Measurements from ENCODE around the gene CELF2.
"Not testable (repeated sequence)": the region's sequence is repeated elsewhere in the genome, so short reads cannot be mapped to it uniquely, and the experiment has no call there.

The CELF2 gene

DNA sequence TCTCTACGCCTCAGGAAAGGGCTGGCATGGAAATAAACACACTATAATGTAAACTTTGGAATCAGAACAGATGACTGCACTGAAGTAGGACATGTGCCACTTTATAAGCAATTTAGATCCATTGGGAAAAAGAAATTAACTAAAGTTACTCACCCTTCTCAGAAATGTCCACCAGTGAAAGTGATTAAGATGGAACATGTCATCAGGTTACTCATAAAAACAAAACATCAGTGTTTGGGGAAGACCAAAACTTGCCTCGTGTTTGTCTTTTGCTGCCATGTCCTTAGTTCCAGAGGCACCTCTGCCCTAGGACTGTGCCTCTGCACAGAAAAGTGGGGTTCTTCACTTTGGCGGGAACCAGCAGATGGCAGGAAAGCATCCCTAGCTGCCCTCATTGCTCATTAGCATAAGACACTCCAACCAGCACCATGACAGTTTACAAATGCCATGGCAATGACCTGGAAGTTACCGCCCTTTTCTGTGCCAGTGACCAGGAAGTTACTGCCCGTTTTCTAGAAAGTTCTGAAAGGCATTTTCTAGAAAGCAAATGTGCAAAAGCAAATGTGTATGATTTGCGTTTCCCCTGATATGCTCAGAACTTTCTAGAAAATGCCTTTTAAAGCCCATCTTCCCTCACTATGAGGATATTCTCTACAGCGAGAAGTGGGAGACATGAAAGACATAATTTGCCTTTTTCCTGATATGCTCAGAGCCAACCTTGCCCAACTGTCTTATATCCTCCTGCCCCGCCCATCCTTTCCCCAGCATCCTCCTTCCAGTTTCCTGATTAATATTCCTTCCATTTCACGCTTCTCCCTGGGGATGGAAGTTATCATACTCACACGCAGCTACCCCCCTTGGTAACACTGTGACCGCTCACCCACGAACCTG, 335.6 kb downstream of the CELF2 start:
- H3K27ac ChIP-seq (ENCODE audit: low read length): no peak overlapping the region
- H3K9ac ChIP-seq (ENCODE audit: low read depth, low read length): no peak overlapping the region

GRCh38 chr10:11354823-11355222, 337.2 kb downstream of the CELF2 start:
- no peaks in the 10 kb centered on the region for H3K27me3 ChIP-seq (ENCODE audit: insufficient read depth, low read length)
- H3K9me3 ChIP-seq (ENCODE audit: insufficient read depth, low read depth, low read length): no peaks in the 10 kb centered on the region
- no peak overlapping the region for H3K9ac ChIP-seq (ENCODE audit: low read depth, low read length)
- H3K4me1 ChIP-seq (ENCODE audit: insufficient read depth, low read length): no peaks in the 10 kb centered on the region
- H3K27ac ChIP-seq (ENCODE audit: low read length): no peak overlapping the region
- H3K36me3 ChIP-seq (ENCODE audit: insufficient read depth, low read depth, low read length): no peaks in the 10 kb centered on the region
- no peak overlapping the region for H3K4me3 ChIP-seq (ENCODE audit: low read length)

More for the DNA sequence above, 335.6 kb downstream of the CELF2 start:
- no peaks in the 10 kb centered on the region for H3K4me1 ChIP-seq (ENCODE audit: insufficient read depth, low read length)
- H3K9me3 ChIP-seq (ENCODE audit: insufficient read depth, low read depth, low read length): no peaks in the 10 kb centered on the region
- no peak overlapping the region for H3K4me3 ChIP-seq (ENCODE audit: low read length)
- no peaks in the 10 kb centered on the region for H3K27me3 ChIP-seq (ENCODE audit: insufficient read depth, low read length)
- H3K36me3 ChIP-seq (ENCODE audit: insufficient read depth, low read depth, low read length): no peaks in the 10 kb centered on the region

- Histone ChIP-seq H3K4me3 (ENCODE audit: low read length) (no peak overlapping the region), H3K27me3 (ENCODE audit: insufficient read depth, low read length) (no peaks in the 10 kb centered on the region), H3K4me1 (ENCODE audit: insufficient read depth, low read length) (no peaks in the 10 kb centered on the region), H3K36me3 (ENCODE audit: insufficient read depth, low read depth, low read length) (no peaks in the 10 kb centered on the region), H3K27ac (ENCODE audit: low read length) (no peak overlapping the region), H3K9me3 (ENCODE audit: insufficient read depth, low read depth, low read length) (no peaks in the 10 kb centered on the region), H3K9ac (ENCODE audit: low read depth, low read length) (no peak overlapping the region)
These were observed 337.9 kb downstream of the CELF2 start for GRCh38 chr10:11355592-11355991.

DNA sequence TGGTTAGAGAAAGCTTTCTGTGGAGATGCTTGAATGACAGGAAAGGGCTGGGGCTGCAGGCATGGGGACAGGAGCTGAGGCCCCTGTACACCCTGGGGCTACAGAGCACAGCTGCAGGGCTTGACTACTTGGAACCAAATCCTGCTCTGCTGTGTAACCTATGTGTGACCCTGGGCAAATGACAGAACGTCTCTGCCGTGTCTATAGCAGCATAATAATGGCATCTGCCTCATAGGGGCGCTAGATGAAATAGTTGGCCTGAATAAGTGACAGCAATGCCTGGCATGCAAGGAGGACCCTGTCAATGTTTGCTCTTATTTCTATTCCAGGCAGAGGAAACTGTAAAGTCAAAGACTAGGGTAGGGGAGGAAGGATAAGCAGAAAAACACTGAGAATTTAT, 339.8 kb downstream of the CELF2 start:
- Histone ChIP-seq H3K4me1 (ENCODE audit: insufficient read depth, low read length) (no peaks in the 10 kb centered on the region), H3K27me3 (ENCODE audit: insufficient read depth, low read length) (no peaks in the 10 kb centered on the region), H3K9me3 (ENCODE audit: insufficient read depth, low read depth, low read length) (no peaks in the 10 kb centered on the region), H3K36me3 (ENCODE audit: insufficient read depth, low read depth, low read length) (no peaks in the 10 kb centered on the region), H3K9ac (ENCODE audit: low read depth, low read length) (no peak overlapping the region), H3K27ac (ENCODE audit: low read length) (no peak overlapping the region), H3K4me3 (ENCODE audit: low read length) (no peak overlapping the region)

DNA sequence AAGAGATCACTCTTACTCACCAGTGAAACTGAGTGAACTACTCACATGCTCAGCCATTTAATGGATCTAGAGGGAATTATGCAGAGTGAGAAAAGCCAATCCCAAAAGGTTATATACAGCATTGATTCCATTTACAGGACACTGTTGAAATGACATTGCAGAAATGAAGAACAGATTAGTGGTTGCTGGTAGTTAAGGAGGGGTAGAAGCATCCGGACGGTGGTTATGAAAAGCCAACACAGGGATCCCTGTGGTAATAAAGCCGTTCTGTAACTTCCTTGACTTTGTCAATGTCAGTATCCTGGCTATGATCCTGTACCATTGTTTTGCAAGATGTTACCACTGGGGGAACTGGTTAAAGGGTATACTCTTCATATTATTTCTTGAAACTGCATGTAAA, 340.3 kb downstream of the CELF2 start:
- no peaks in the 10 kb centered on the region for H3K36me3 ChIP-seq (ENCODE audit: insufficient read depth, low read depth, low read length)
- H3K27me3 ChIP-seq (ENCODE audit: insufficient read depth, low read length): no peaks in the 10 kb centered on the region
- H3K4me1 ChIP-seq (ENCODE audit: insufficient read depth, low read length): no peaks in the 10 kb centered on the region
- H3K9me3 ChIP-seq (ENCODE audit: insufficient read depth, low read depth, low read length): no peaks in the 10 kb centered on the region
- no peak overlapping the region for H3K27ac ChIP-seq (ENCODE audit: low read length)
- no peak overlapping the region for H3K4me3 ChIP-seq (ENCODE audit: low read length)
- no peak overlapping the region for H3K9ac ChIP-seq (ENCODE audit: low read depth, low read length)

GRCh38 chr10:11358923-11359575, 341.4 kb downstream of the CELF2 start:
- H3K9ac ChIP-seq (ENCODE audit: low read depth, low read length): no peak overlapping the region
- no peak overlapping the region for H3K27ac ChIP-seq (ENCODE audit: low read length)
- no peaks in the 10 kb centered on the region for H3K9me3 ChIP-seq (ENCODE audit: insufficient read depth, low read depth, low read length)
- H3K4me3 ChIP-seq (ENCODE audit: low read length): no peak overlapping the region
- no peaks in the 10 kb centered on the region for H3K27me3 ChIP-seq (ENCODE audit: insufficient read depth, low read length)
- no peaks in the 10 kb centered on the region for H3K4me1 ChIP-seq (ENCODE audit: insufficient read depth, low read length)
- no peaks in the 10 kb centered on the region for H3K36me3 ChIP-seq (ENCODE audit: insufficient read depth, low read depth, low read length)

- Histone ChIP-seq H3K4me1 (ENCODE audit: insufficient read depth, low read length) (no peaks in the 10 kb centered on the region), H3K27ac (ENCODE audit: low read length) (no peak overlapping the region), H3K36me3 (ENCODE audit: insufficient read depth, low read depth, low read length) (no peaks in the 10 kb centered on the region), H3K9ac (ENCODE audit: low read depth, low read length) (no peak overlapping the region), H3K9me3 (ENCODE audit: insufficient read depth, low read depth, low read length) (no peaks in the 10 kb centered on the region), H3K27me3 (ENCODE audit: insufficient read depth, low read length) (no peaks in the 10 kb centered on the region), H3K4me3 (ENCODE audit: low read length) (no peak overlapping the region)
These were observed 342.2 kb downstream of the CELF2 start for GRCh38 chr10:11359869-11360268.

DNA sequence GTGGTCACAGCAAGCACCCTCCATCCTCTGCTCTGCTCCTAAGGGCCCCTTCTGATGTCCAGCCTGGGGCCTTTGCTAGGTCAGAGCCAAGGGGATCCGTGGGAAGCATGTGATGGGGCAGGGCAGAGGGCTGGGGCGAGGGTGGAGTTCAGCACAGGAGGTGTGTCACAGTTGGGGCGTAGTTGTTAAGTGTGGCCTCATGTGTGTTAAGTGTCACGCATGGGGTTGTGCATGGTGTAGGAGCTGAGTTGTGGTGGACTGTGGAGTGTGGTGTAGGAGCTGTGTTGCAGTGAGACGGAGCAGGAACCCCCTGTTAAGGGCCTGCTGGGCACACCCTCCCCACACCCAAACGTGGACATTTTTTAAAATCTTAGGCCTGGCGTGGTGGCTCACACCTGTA, 345.8 kb downstream of the CELF2 start:
- Histone ChIP-seq H3K27me3 (ENCODE audit: insufficient read depth, low read length) (no peaks in the 10 kb centered on the region), H3K27ac (ENCODE audit: low read length) (no peak overlapping the region), H3K36me3 (ENCODE audit: insufficient read depth, low read depth, low read length) (no peaks in the 10 kb centered on the region), H3K9me3 (ENCODE audit: insufficient read depth, low read depth, low read length) (no peaks in the 10 kb centered on the region), H3K9ac (ENCODE audit: low read depth, low read length) (no peak overlapping the region), H3K4me1 (ENCODE audit: insufficient read depth, low read length) (no peaks in the 10 kb centered on the region), H3K4me3 (ENCODE audit: low read length) (no peak overlapping the region)

DNA sequence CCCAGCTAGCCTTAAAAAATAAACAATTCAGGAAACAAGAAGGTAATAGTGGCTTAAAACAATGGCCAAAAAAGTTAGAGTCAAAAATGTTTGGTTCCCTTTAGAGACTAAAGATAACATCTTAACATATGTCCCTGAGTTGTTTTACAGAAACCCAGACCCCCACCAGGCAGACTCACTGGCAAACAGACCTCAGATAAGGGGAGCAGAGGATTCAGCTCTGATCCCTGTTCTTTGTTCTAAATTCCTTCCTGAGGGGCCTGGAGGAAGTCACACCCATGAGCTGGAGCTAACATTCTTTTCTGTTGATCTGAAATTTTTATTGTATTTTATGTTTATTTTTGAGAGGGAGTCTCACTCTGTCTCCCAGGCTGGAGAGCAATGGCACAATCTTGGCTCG, 346.6 kb downstream of the CELF2 start:
- Histone ChIP-seq H3K4me1 (ENCODE audit: insufficient read depth, low read length) (no peaks in the 10 kb centered on the region), H3K9ac (ENCODE audit: low read depth, low read length) (no peak overlapping the region), H3K27ac (ENCODE audit: low read length) (no peak overlapping the region)

GRCh38 chr10:11366889-11367288, 349.2 kb downstream of the CELF2 start:
- not testable (repeated sequence) for H3K36me3 ChIP-seq (ENCODE audit: insufficient read depth, low read depth, low read length); H3K9me3 ChIP-seq (ENCODE audit: insufficient read depth, low read depth, low read length); H3K27ac ChIP-seq (ENCODE audit: low read length); H3K4me3 ChIP-seq (ENCODE audit: low read length); H3K27me3 ChIP-seq (ENCODE audit: insufficient read depth, low read length); H3K4me1 ChIP-seq (ENCODE audit: insufficient read depth, low read length); H3K9ac ChIP-seq (ENCODE audit: low read depth, low read length)

More for the DNA sequence above, 346.6 kb downstream of the CELF2 start:
- no peaks in the 10 kb centered on the region for H3K27me3 ChIP-seq (ENCODE audit: insufficient read depth, low read length)
- no peak overlapping the region for H3K4me3 ChIP-seq (ENCODE audit: low read length)
- no peaks in the 10 kb centered on the region for H3K9me3 ChIP-seq (ENCODE audit: insufficient read depth, low read depth, low read length)
- H3K36me3 ChIP-seq (ENCODE audit: insufficient read depth, low read depth, low read length): no peaks in the 10 kb centered on the region

GRCh38 chr10:11367505-11367904, 349.8 kb downstream of the CELF2 start:
- H3K9ac ChIP-seq (ENCODE audit: low read depth, low read length): no peak overlapping the region
- H3K36me3 ChIP-seq (ENCODE audit: insufficient read depth, low read depth, low read length): no peaks in the 10 kb centered on the region
- no peaks in the 10 kb centered on the region for H3K27me3 ChIP-seq (ENCODE audit: insufficient read depth, low read length)
- H3K4me3 ChIP-seq (ENCODE audit: low read length): no peak overlapping the region
- H3K27ac ChIP-seq (ENCODE audit: low read length): no peak overlapping the region
- no peaks in the 10 kb centered on the region; the same call in 1 of the 2 replicates for H3K9me3 ChIP-seq (ENCODE audit: insufficient read depth, low read depth, low read length)
- H3K4me1 ChIP-seq (ENCODE audit: insufficient read depth, low read length): no peaks in the 10 kb centered on the region

DNA sequence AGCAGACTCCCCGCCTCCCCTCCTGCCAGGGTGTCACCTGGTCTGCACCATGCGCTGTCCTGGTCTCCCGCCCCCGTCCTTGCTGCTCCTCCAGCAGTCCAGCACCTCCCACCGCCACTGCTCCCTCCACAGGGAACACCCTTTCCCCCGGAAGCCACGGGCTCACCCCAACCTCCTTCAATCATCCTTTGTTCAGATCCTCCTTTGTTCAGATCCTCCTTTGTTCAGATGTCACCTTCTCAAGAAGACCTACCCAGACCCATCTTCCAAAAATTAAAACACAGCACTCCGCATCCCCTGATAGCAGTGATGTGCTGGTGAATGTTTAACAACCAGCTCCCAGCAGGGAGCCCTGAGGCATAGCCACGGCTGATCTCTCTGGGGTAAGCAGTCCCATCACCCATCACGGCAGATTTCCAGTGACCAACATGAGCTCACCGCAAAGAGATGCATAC, 356.1 kb downstream of the CELF2 start:
- Histone ChIP-seq H3K27ac (ENCODE audit: low read length) (no peak overlapping the region), H3K9me3 (ENCODE audit: insufficient read depth, low read depth, low read length) (no peaks in the 10 kb centered on the region; the same call in 1 of the 2 replicates), H3K4me1 (ENCODE audit: insufficient read depth, low read length) (peaks cover 5% of the 10 kb centered on the region), H3K9ac (ENCODE audit: low read depth, low read length) (no peak overlapping the region), H3K36me3 (ENCODE audit: insufficient read depth, low read depth, low read length) (no peaks in the 10 kb centered on the region), H3K4me3 (ENCODE audit: low read length) (no peak overlapping the region), H3K27me3 (ENCODE audit: insufficient read depth, low read length) (no peaks in the 10 kb centered on the region)
